Upper lobe of left lung (tissue), 4 donors: ENCODE data around the gene SLC25A53.

ENCODE experiments used
- CTCF ChIP-seq, 6 experiments: fragments of 450-650 bp in 4 of 6; fragments of 200-600 bp in 2 of 6; sonication (generic) in 2 of 6; IDR thresholded peaks; one replicate each; pipeline ENCODE4 v1.5.1; 2016 to 2019; ENCODE audit warnings: antibody characterized with exemption in 6 of 6
- EP300 ChIP-seq, 4 donors: sonication (generic); formaldehyde crosslinking; IDR thresholded peaks; one replicate each; pipeline ENCODE4 v1.5.1; 2017; ENCODE audit warnings: antibody characterized with exemption in 4 of 4, control low read depth in 2 of 4
- POLR2A ChIP-seq, 4 donors: fragments of 450-650 bp; IDR thresholded peaks; one replicate each; pipeline ENCODE4 v1.5.1; 2016 to 2017; ENCODE audit warnings: antibody characterized with exemption in 4 of 4, mild to moderate bottlenecking in 2 of 4
- POLR2AphosphoS5 ChIP-seq, 2 donors: sonication (generic); formaldehyde crosslinking; IDR thresholded peaks; one replicate each; pipeline ENCODE4 v1.5.1; 2017; ENCODE audit warnings: antibody characterized with exemption in 2 of 2

- TF ChIP-seq CTCF (IDR thresholded peaks at IDR 0.05) = no peak
- peak in 2 of 4 donors; percentile 53 to 64 for TF ChIP-seq POLR2A (IDR thresholded peaks at IDR 0.05)
- TF ChIP-seq POLR2AphosphoS5 (IDR thresholded peaks at IDR 0.05) = peak; percentile 67 to 85
- no peak for TF ChIP-seq EP300 (IDR thresholded peaks at IDR 0.05)
These were observed at the start of gene SLC25A53 for GRCh38 chrX:104156630-104157529.
